ENCODE results near the gene GPR4.

GPR4 gene

DNA sequence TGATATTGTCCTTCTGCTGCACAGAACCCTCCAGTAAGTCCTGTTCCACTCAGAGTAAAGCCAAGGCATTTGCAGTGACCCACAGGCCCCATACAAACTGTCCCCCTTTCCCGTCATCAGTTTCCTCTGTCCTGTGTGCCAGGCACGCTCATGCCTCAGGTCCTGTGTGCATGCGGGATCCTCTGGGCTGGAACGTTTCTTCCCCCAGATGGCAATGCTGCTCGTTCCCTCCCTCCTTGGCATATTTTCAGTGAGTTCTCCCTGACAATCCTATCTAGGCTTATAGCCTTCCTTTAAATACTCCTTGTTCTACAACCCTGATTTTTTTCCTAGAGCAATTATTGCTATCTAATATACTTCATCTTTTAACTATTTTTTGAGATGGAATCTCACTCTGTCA lies 23.2 kb downstream of the GPR4 start:
- no peak overlapping the region for H3K18ac ChIP-seq (ENCODE audit: low read length)
- peaks cover 4% of the 10 kb centered on the region for H3K79me1 ChIP-seq (ENCODE audit: low read depth, low read length)
- no peak overlapping the region for H4K8ac ChIP-seq (ENCODE audit: low read depth, low read length)
- H3K14ac ChIP-seq (ENCODE audit: low read length), result no peak overlapping the region
- H4K91ac ChIP-seq (ENCODE audit: low read depth, low read length, poor library complexity), result no peak overlapping the region
- no peak overlapping the region for H3K27ac ChIP-seq (replicated peaks; ENCODE audit: low read length)
- no peak overlapping the region for H3K4me3 ChIP-seq (ENCODE audit: low read length in 2 of 2)
- DNase-seq (ENCODE audit: low spot score), result no peak
- H2AK5ac ChIP-seq (ENCODE audit: low read depth, low read length), result no peak overlapping the region
- H3K4ac ChIP-seq (ENCODE audit: low read length), result no peak overlapping the region
- H3K4me1 ChIP-seq (ENCODE audit: control insufficient read depth in 2 of 2, insufficient read depth in 1 of 2, low read depth in 1 of 2, low read length in 2 of 2), result peaks cover 0 to 3% of the 10 kb centered on the region in 2 donors
- no peak overlapping the region for H2BK120ac ChIP-seq (ENCODE audit: low read depth, low read length)
- H2BK12ac ChIP-seq (ENCODE audit: low read length), result no peak overlapping the region
- no CpG with 5 or more reads among the region's 5 CpGs for WGBS, 2 donors (ENCODE audit: extremely low coverage in 2 of 2, insufficient read length in 2 of 2, insufficient replicate concordance in 1 of 2)
- H3K9ac ChIP-seq (ENCODE audit: low read depth, low read length, poor library complexity), result no peak overlapping the region
- no peaks in the 10 kb centered on the region for H3K27me3 ChIP-seq (ENCODE audit: control insufficient read depth in 3 of 3, insufficient read depth in 3 of 3, low read depth in 1 of 3, low read length in 3 of 3)
- no peak overlapping the region for H3K4me2 ChIP-seq (ENCODE audit: insufficient read depth, low read length, poor library complexity, severe bottlenecking)
- no peaks in the 10 kb centered on the region for H3K9me3 ChIP-seq (replicated peaks in 1 of 2; ENCODE audit: control insufficient read depth in 2 of 2, insufficient read depth in 1 of 2, low read depth in 1 of 2, low read length in 2 of 2)
- no peak overlapping the region for H2BK15ac ChIP-seq (ENCODE audit: low read length)
- H2BK5ac ChIP-seq (ENCODE audit: low read length), result no peak overlapping the region
- H3K36me3 ChIP-seq (replicated peaks in 1 of 2; ENCODE audit: control insufficient read depth in 2 of 2, insufficient read depth in 2 of 2, low read length in 2 of 2), result peaks cover 0 to 3% of the 10 kb centered on the region in 2 donors
- no peak overlapping the region for H3K23ac ChIP-seq (ENCODE audit: low read depth, low read length, poor library complexity)
- no peak overlapping the region for H2AFZ ChIP-seq (ENCODE audit: low read length)

DNA sequence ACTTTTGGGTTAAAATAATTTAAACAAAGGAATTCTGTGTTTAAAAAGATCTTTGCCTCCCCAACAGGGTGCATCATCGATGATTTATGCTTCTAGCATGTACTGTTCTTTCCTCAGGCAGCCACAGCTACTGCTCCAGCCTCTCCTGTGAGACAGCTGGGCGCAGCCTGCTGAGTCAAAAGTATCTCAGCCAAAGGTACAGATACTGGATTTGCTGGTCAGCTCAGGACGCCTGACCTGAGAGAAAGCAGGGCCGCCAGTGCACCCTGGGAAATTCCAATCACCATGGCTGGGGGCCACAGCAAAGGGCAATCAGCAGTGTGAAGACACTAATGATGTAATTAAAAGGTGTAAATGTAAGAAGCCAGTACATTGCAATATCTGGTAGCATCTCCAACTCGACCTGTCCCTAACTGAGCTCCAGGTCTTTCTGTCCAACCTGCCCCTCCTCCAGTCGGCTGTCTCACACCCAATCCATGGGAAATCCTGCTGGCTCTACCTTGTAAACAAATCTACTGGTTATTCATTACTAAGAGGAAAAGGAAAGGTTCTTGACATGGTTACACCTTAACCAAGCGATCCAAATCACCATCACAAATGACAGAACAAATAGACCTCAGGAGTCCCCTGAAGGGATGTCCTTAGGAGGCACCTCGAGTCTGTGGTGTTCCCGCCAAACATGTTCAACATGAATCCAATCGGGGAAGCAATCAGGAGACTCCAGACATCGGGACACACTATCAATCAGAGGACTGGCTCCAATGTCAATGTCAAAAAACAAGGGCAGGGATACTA lies 24.7 kb downstream of the GPR4 start:
- Histone ChIP-seq H3K4me3 (ENCODE audit: low read length in 2 of 2) (no peak overlapping the region), H2BK120ac (ENCODE audit: low read depth, low read length) (no peak overlapping the region), H3K4me2 (ENCODE audit: insufficient read depth, low read length, poor library complexity, severe bottlenecking) (no peak overlapping the region), H2BK15ac (ENCODE audit: low read length) (no peak overlapping the region), H3K4me1 (ENCODE audit: control insufficient read depth in 2 of 2, insufficient read depth in 1 of 2, low read depth in 1 of 2, low read length in 2 of 2) (peaks cover 0 to 3% of the 10 kb centered on the region in 2 donors), H4K91ac (ENCODE audit: low read depth, low read length, poor library complexity) (no peak overlapping the region), H3K9ac (ENCODE audit: low read depth, low read length, poor library complexity) (no peak overlapping the region), H3K4ac (ENCODE audit: low read length) (no peak overlapping the region), H2BK12ac (ENCODE audit: low read length) (no peak overlapping the region), H3K27me3 (ENCODE audit: control insufficient read depth in 3 of 3, insufficient read depth in 3 of 3, low read depth in 1 of 3, low read length in 3 of 3) (no peaks in the 10 kb centered on the region), H3K79me1 (ENCODE audit: low read depth, low read length) (peaks cover 2% of the 10 kb centered on the region), H2BK5ac (ENCODE audit: low read length) (no peak overlapping the region), H3K18ac (ENCODE audit: low read length) (no peak overlapping the region), H4K8ac (ENCODE audit: low read depth, low read length) (no peak overlapping the region), H2AK5ac (ENCODE audit: low read depth, low read length) (no peak overlapping the region), H3K9me3 (replicated peaks in 1 of 2; ENCODE audit: control insufficient read depth in 2 of 2, insufficient read depth in 1 of 2, low read depth in 1 of 2, low read length in 2 of 2) (no peaks in the 10 kb centered on the region), H3K36me3 (replicated peaks in 1 of 2; ENCODE audit: control insufficient read depth in 2 of 2, insufficient read depth in 2 of 2, low read length in 2 of 2) (peaks cover 0 to 3% of the 10 kb centered on the region in 2 donors), H3K27ac (replicated peaks; ENCODE audit: low read length) (no peak overlapping the region), H3K14ac (ENCODE audit: low read length) (no peak overlapping the region), H3K23ac (ENCODE audit: low read depth, low read length, poor library complexity) (no peak overlapping the region), H2AFZ (ENCODE audit: low read length) (no peak overlapping the region)
- no peak for DNase-seq (ENCODE audit: low spot score)
- WGBS, 2 donors (ENCODE audit: extremely low coverage in 2 of 2, insufficient read length in 2 of 2, insufficient replicate concordance in 1 of 2), result no CpG with 5 or more reads among the region's 11 CpGs

DNA sequence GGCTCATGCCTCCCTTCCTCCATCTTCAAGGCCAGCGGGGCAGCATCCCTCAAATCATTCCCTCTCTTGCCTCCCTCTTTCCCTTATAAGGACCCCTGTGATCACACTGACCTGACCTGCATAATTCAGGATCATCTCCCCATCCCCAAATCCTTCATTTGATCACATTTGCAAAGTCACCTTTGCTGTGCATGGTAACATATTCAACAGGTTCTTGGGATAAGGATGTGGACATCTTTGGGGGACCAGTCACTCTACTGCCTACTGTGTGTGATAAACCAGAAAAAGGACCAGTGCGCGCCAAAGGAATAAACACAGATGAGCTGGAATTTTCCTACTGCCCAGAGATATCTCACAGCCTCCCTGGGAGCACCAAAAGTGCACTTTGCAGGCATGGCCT lies 25.3 kb downstream of the GPR4 start:
- no peak overlapping the region for H4K91ac ChIP-seq (ENCODE audit: low read depth, low read length, poor library complexity)
- H2AFZ ChIP-seq (ENCODE audit: low read length), result no peak overlapping the region
- no peak overlapping the region for H3K4me2 ChIP-seq (ENCODE audit: insufficient read depth, low read length, poor library complexity, severe bottlenecking)
- H3K4ac ChIP-seq (ENCODE audit: low read length), result no peak overlapping the region
- no peak overlapping the region for H2BK12ac ChIP-seq (ENCODE audit: low read length)
- H2BK120ac ChIP-seq (ENCODE audit: low read depth, low read length), result no peak overlapping the region
- H4K8ac ChIP-seq (ENCODE audit: low read depth, low read length), result no peak overlapping the region
- H3K4me1 ChIP-seq (ENCODE audit: control insufficient read depth in 2 of 2, insufficient read depth in 1 of 2, low read depth in 1 of 2, low read length in 2 of 2), result peaks cover 0 to 3% of the 10 kb centered on the region in 2 donors
- no peak overlapping the region for H2AK5ac ChIP-seq (ENCODE audit: low read depth, low read length)
- no peaks in the 10 kb centered on the region for H3K27me3 ChIP-seq (ENCODE audit: control insufficient read depth in 3 of 3, insufficient read depth in 3 of 3, low read depth in 1 of 3, low read length in 3 of 3)
- no peak overlapping the region for H3K4me3 ChIP-seq (ENCODE audit: low read length in 2 of 2)
- no peak overlapping the region for H3K9ac ChIP-seq (ENCODE audit: low read depth, low read length, poor library complexity)
- no peak overlapping the region for H3K14ac ChIP-seq (ENCODE audit: low read length)
- H3K79me1 ChIP-seq (ENCODE audit: low read depth, low read length), result peaks cover 2% of the 10 kb centered on the region
- no peak overlapping the region for H3K23ac ChIP-seq (ENCODE audit: low read depth, low read length, poor library complexity)
- H3K36me3 ChIP-seq (replicated peaks in 1 of 2; ENCODE audit: control insufficient read depth in 2 of 2, insufficient read depth in 2 of 2, low read length in 2 of 2), result peaks cover 0 to 3% of the 10 kb centered on the region in 2 donors
- H3K27ac ChIP-seq (replicated peaks; ENCODE audit: low read length), result no peak overlapping the region
- no peak overlapping the region for H3K18ac ChIP-seq (ENCODE audit: low read length)
- no peak for DNase-seq (ENCODE audit: low spot score)
- H3K9me3 ChIP-seq (replicated peaks in 1 of 2; ENCODE audit: control insufficient read depth in 2 of 2, insufficient read depth in 1 of 2, low read depth in 1 of 2, low read length in 2 of 2), result no peaks in the 10 kb centered on the region
- H2BK15ac ChIP-seq (ENCODE audit: low read length), result no peak overlapping the region
- WGBS, 2 donors (ENCODE audit: extremely low coverage in 2 of 2, insufficient read length in 2 of 2, insufficient replicate concordance in 1 of 2), result no CpG with 5 or more reads among the region's 3 CpGs
- no peak overlapping the region for H2BK5ac ChIP-seq (ENCODE audit: low read length)

DNA sequence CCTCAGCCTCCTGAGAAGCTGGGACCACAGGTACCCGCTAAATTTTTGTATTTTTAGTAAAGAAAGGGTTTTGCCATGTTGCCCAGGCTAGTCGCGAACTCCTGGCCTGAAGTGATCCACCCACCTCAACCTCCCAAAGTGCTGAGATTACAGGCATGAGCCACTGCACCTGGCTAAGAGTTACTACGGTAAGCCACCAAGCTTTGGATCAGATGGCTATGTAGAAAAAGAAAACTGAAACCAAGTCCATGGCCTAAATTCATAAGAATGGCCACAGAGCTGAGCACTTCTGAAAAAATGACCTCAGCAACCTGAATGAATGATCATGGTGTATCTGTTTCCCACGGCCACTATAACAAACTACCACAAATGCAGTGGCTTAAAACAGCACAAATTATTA lies 26.8 kb downstream of the GPR4 start:
- Histone ChIP-seq H3K36me3 (replicated peaks in 1 of 2; ENCODE audit: control insufficient read depth in 2 of 2, insufficient read depth in 2 of 2, low read length in 2 of 2) (no peaks in the 10 kb centered on the region), H3K79me1 (ENCODE audit: low read depth, low read length) (no peaks in the 10 kb centered on the region), H3K9me3 (replicated peaks in 1 of 2; ENCODE audit: control insufficient read depth in 2 of 2, insufficient read depth in 1 of 2, low read depth in 1 of 2, low read length in 2 of 2) (no peaks in the 10 kb centered on the region), H2BK15ac (ENCODE audit: low read length) (no peak overlapping the region), H3K14ac (ENCODE audit: low read length) (no peak overlapping the region), H3K4me2 (ENCODE audit: insufficient read depth, low read length, poor library complexity, severe bottlenecking) (no peak overlapping the region), H4K91ac (ENCODE audit: low read depth, low read length, poor library complexity) (no peak overlapping the region), H2AK5ac (ENCODE audit: low read depth, low read length) (no peak overlapping the region), H3K4ac (ENCODE audit: low read length) (no peak overlapping the region), H3K4me3 (ENCODE audit: low read length in 2 of 2) (no peak overlapping the region), H3K18ac (ENCODE audit: low read length) (no peak overlapping the region), H2BK120ac (ENCODE audit: low read depth, low read length) (no peak overlapping the region), H3K23ac (ENCODE audit: low read depth, low read length, poor library complexity) (no peak overlapping the region), H3K9ac (ENCODE audit: low read depth, low read length, poor library complexity) (no peak overlapping the region), H2BK12ac (ENCODE audit: low read length) (no peak overlapping the region), H3K4me1 (ENCODE audit: control insufficient read depth in 2 of 2, insufficient read depth in 1 of 2, low read depth in 1 of 2, low read length in 2 of 2) (peaks cover 0 to 3% of the 10 kb centered on the region in 2 donors), H2BK5ac (ENCODE audit: low read length) (no peak overlapping the region), H3K27me3 (ENCODE audit: control insufficient read depth in 3 of 3, insufficient read depth in 3 of 3, low read depth in 1 of 3, low read length in 3 of 3) (no peaks in the 10 kb centered on the region), H4K8ac (ENCODE audit: low read depth, low read length) (no peak overlapping the region), H3K27ac (replicated peaks; ENCODE audit: low read length) (no peak overlapping the region), H2AFZ (ENCODE audit: low read length) (no peak overlapping the region)
- no peak for DNase-seq (ENCODE audit: low spot score)
- no CpG with 5 or more reads among the region's 5 CpGs for WGBS, 2 donors (ENCODE audit: extremely low coverage in 2 of 2, insufficient read length in 2 of 2, insufficient replicate concordance in 1 of 2)

Measured in neuronal stem cell (in vitro differentiated cells).